IMR-90 (cell line): ENCODE data around the gene RPS25. TPM values are rescaled to one million over a fixed set of nuclear protein-coding genes. Genes with fewer than 3 reads are reported as not detected.

ENCODE experiments used
- ATAC-seq: fragments of 200-7000 bp; cut with Tn5 transposase; 2 replicates; pipeline ENCODE4 v1.9.1; 2020; ENCODE audit warnings: low read depth, mild to moderate bottlenecking, moderate library complexity
- Bru-seq: library from RNA; stranded (reverse); fragments of 400-500 nt; gene quantifications from one replicate; lab custom pipeline; 2021; lab: Mats Ljungman, UMichigan
- BruChase-seq, 2 experiments: library from RNA; stranded (reverse); fragments of 400-500 nt; gene quantifications; one replicate each; lab custom pipeline; 2021; lab: Mats Ljungman, UMichigan
- BruUV-seq: library from RNA; stranded (reverse); fragments of 400-500 nt; replicated peaks from 2 replicates; lab custom pipeline; 2021; lab: Mats Ljungman, UMichigan
- CTCF ChIA-PET: fragments of 300-600 bp; formaldehyde crosslinking; extraction: SDS; loops from one replicate; lab custom pipeline; 2021; ENCODE audit warnings: antibody characterized with exemption; lab: Yijun Ruan, JAX
- POLR2A ChIA-PET: fragments of 300-600 bp; sonication (Branson Sonifier 250); formaldehyde crosslinking; loops from one replicate; lab custom pipeline; 2022; ENCODE audit warnings: antibody characterized with exemption; ENCODE audit not compliant: unreplicated experiment; lab: Charles Lee
- DNase-seq: peaks from one replicate; pipeline ENCODE4 v3.0.0; 2013
- H2AFZ ChIP-seq: replicated peaks from 2 replicates; pipeline ENCODE3; 2013; ENCODE audit warnings: low read length, mild to moderate bottlenecking; ENCODE audit not compliant: poor library complexity
- H2AK5ac ChIP-seq: 2 replicates; pipeline ENCODE4 v1.6.1; 2013; ENCODE audit warnings: low read depth, low read length, inconsistent platforms
- H2AK9ac ChIP-seq: replicated peaks from 2 replicates; pipeline ENCODE3; 2013; ENCODE audit warnings: mild to moderate bottlenecking, low read depth, low read length, moderate library complexity; ENCODE audit not compliant: poor library complexity
- H2BK120ac ChIP-seq: 2 replicates; pipeline ENCODE4 v1.6.1; 2013; ENCODE audit warnings: low read depth, low read length, inconsistent platforms
- H2BK15ac ChIP-seq: 3 replicates; pipeline ENCODE4 v1.6.1; 2013; ENCODE audit warnings: low read depth, low read length, inconsistent platforms
- H2BK20ac ChIP-seq: 2 replicates; pipeline ENCODE4 v1.6.1; 2013; ENCODE audit warnings: low read depth, mild to moderate bottlenecking, inconsistent platforms, low read length, moderate library complexity
- H2BK5ac ChIP-seq: 2 replicates; pipeline ENCODE4 v1.6.1; 2013; ENCODE audit warnings: mild to moderate bottlenecking, low read depth, low read length, inconsistent platforms; ENCODE audit not compliant: poor library complexity, severe bottlenecking
- H3K14ac ChIP-seq: replicated peaks from 2 replicates; pipeline ENCODE4 v1.6.1; 2013; ENCODE audit warnings: low read depth, low read length, inconsistent platforms
- H3K18ac ChIP-seq: 2 replicates; pipeline ENCODE4 v1.6.1; 2013; ENCODE audit warnings: low read depth, low read length, control low read depth
- H3K23ac ChIP-seq: 2 replicates; pipeline ENCODE4 v1.6.1; 2013; ENCODE audit warnings: low read depth, low read length, inconsistent platforms
- H3K27ac ChIP-seq: 2 replicates; pipeline ENCODE4 v1.5.1; 2013; ENCODE audit warnings: mild to moderate bottlenecking, control low read depth, low read length; ENCODE audit not compliant: insufficient read depth
- H3K27me3 ChIP-seq: 2 replicates; pipeline ENCODE4 v1.6.1; 2013; ENCODE audit warnings: low read length; ENCODE audit not compliant: control insufficient read depth, insufficient read depth
- H3K36me3 ChIP-seq: 2 replicates; pipeline ENCODE4 v1.6.1; 2013; ENCODE audit warnings: low read length, mixed read lengths; ENCODE audit not compliant: control insufficient read depth, insufficient read depth
- H3K4ac ChIP-seq: 2 replicates; pipeline ENCODE4 v1.6.1; 2013; ENCODE audit warnings: low read depth, low read length, inconsistent platforms
- H3K4me1 ChIP-seq: 2 replicates; pipeline ENCODE4 v1.6.1; 2013; ENCODE audit warnings: low read length, mixed read lengths; ENCODE audit not compliant: control insufficient read depth, insufficient read depth
- H3K4me2 ChIP-seq: 2 replicates; pipeline ENCODE4 v1.6.1; 2013; ENCODE audit warnings: low read depth, mild to moderate bottlenecking, control low read depth, low read length, moderate library complexity
- H3K4me3 ChIP-seq: 2 replicates; pipeline ENCODE4 v1.5.1; 2013; ENCODE audit warnings: low read depth, mild to moderate bottlenecking, control low read depth, low read length, moderate library complexity; ENCODE audit not compliant: insufficient read depth
- H3K56ac ChIP-seq: 2 replicates; pipeline ENCODE4 v1.6.1; 2013; ENCODE audit warnings: low read length, inconsistent platforms; ENCODE audit not compliant: insufficient read depth; ENCODE audit errors: extremely low read depth
- H3K79me1 ChIP-seq, 2 experiments: 2 replicates each; pipeline ENCODE4 v1.6.1; 2013; ENCODE audit warnings: low read length in 2 of 2, inconsistent platforms in 1 of 2, low read depth in 1 of 2
- H3K9ac ChIP-seq: 2 replicates; pipeline ENCODE4 v1.6.1; 2013; ENCODE audit warnings: low read depth, low read length, control low read depth
- H3K9me1 ChIP-seq: 2 replicates; pipeline ENCODE4 v1.6.1; 2013; ENCODE audit warnings: low read length, inconsistent platforms; ENCODE audit not compliant: insufficient read depth
- H3K9me3 ChIP-seq: 2 replicates; pipeline ENCODE4 v1.6.1; 2013; ENCODE audit warnings: low read length; ENCODE audit not compliant: control insufficient read depth, insufficient read depth
- H4K20me1 ChIP-seq: 2 replicates; pipeline ENCODE4 v1.6.1; 2013; ENCODE audit warnings: low read length, inconsistent platforms; ENCODE audit not compliant: insufficient read depth
- H4K5ac ChIP-seq: 2 replicates; pipeline ENCODE4 v1.6.1; 2013; ENCODE audit warnings: mild to moderate bottlenecking, low read depth, low read length, control low read depth
- H4K8ac ChIP-seq, 2 experiments: 2 replicates each; pipeline ENCODE4 v1.6.1; 2013; ENCODE audit warnings: low read depth in 2 of 2, low read length in 2 of 2, control low read depth in 1 of 2, inconsistent platforms in 1 of 2
- H4K91ac ChIP-seq: 2 replicates; pipeline ENCODE4 v1.6.1; 2013; ENCODE audit warnings: low read depth, low read length, inconsistent platforms; ENCODE audit not compliant: insufficient read depth
- CHD1 ChIP-seq: IDR thresholded peaks from 2 replicates; pipeline ENCODE4 v1.6.1; 2012; ENCODE audit warnings: low read depth, low read length, improper control_type of control experiment
- CTCF ChIP-seq: conservative IDR thresholded peaks from 2 replicates; pipeline ENCODE4 v1.5.1; 2012; ENCODE audit warnings: mild to moderate bottlenecking, low read depth, low read length, improper control_type of control experiment
- MAZ ChIP-seq: IDR thresholded peaks from 2 replicates; pipeline ENCODE4 v1.6.1; 2012; ENCODE audit warnings: low read depth, mild to moderate bottlenecking, low read length, improper control_type of control experiment, moderate library complexity, borderline replicate concordance
- MXI1 ChIP-seq: IDR thresholded peaks from 2 replicates; pipeline ENCODE4 v1.6.1; 2012; ENCODE audit warnings: low read depth, mild to moderate bottlenecking, low read length, moderate library complexity, borderline replicate concordance
- NFE2L2 ChIP-seq: fragments of 150-350 bp; IDR thresholded peaks from 2 replicates; pipeline ENCODE4 v1.6.1; 2016; ENCODE audit warnings: low read depth, mild to moderate bottlenecking, low read length
- POLR2A ChIP-seq: IDR thresholded peaks from 2 replicates; pipeline ENCODE4 v1.6.1; 2012; ENCODE audit warnings: mild to moderate bottlenecking, low read depth, low read length
- RCOR1 ChIP-seq: IDR thresholded peaks from 2 replicates; pipeline ENCODE4 v1.6.1; 2012; ENCODE audit warnings: mild to moderate bottlenecking, low read length, improper control_type of control experiment; ENCODE audit not compliant: insufficient replicate concordance
- WGBS, 2 experiments: methylation state at CpG; one replicate each; pipeline versions ENCODE4 v1.1.5 to v1.1.7; 2013; ENCODE audit warnings: missing lambda C conversion rate in 2 of 2; ENCODE audit not compliant: insufficient read length in 1 of 2; ENCODE audit errors: extremely low coverage in 2 of 2; 5-methylcytosine and 5-hydroxymethylcytosine counted together
- dilution Hi-C: fragments of 300-500 bp; cut with HindIII; formaldehyde crosslinking; loops from one replicate; pipeline ENCODE4 v1.14.3; 2018; ENCODE audit warnings: low sequenced_read_pairs; ENCODE audit not compliant: unreplicated experiment
- in situ Hi-C: fragments of 300-500 bp; cut with MboI; formaldehyde crosslinking; loops from 3 replicates; pipeline ENCODE4 v1.14.3; 2019; ENCODE audit warnings: low sequenced_read_pairs, inconsistent platforms, mixed read lengths
- intact Hi-C: fragments of 100-400 bp; cut with micrococcal nuclease; formaldehyde crosslinking; loops from 2 replicates; pipeline ENCODE4 v1.10.0; 2022
- long read RNA-seq: library from polyadenylated mRNA; unstranded; transcript quantifications from one replicate; pipeline ENCODE4 v2.0.0, GENCODE V29; 2021; ENCODE audit not compliant: unreplicated experiment
- polyA plus RNA-seq, 3 experiments: library from polyadenylated mRNA; depleted of rRNA; stranded (reverse); fragments of >200 nt; gene quantifications; 2 replicates each; pipeline ENCODE4 v1.2.3, GENCODE V29; 2012; ENCODE audit warnings: low replicate concordance in 1 of 3
- total RNA-seq: library from RNA; depleted of rRNA; stranded (reverse); fragments of >200 nt; gene quantifications from 2 replicates; pipeline ENCODE4 v1.2.3, GENCODE V29; 2012; rRNA removed

The RPS25 gene
- total RNA-seq: 727 and 842 TPM in 2 replicates
- 905 and 1,237 TPM in 2 replicates for polyA plus RNA-seq (2012; rRNA removed)
- polyA plus RNA-seq (2012; cell fraction: cytosol; rRNA removed): 303 and 612 TPM in 2 replicates
- polyA plus RNA-seq (2012; cell fraction: nucleus; rRNA removed; ENCODE audit: low replicate concordance): 63.8 and 509 TPM in 2 replicates
- percentile 99 among the genes with signal in this experiment for Bru-seq, nascent RNA
- percentile 98 among the genes with signal in this experiment for BruChase-seq, experiment 1, labeled RNA remaining after a 6-hour chase
- percentile 98 among the genes with signal in this experiment for BruChase-seq, experiment 2, labeled RNA remaining after a 2-hour chase
- long read RNA-seq, transcript RPS25-202 (5 exons, 835 nt): major isoform, 359 of 749 reads
- long read RNA-seq, transcript RPS25-204 (3 exons, 1,462 nt): minor isoform, 343 of 749 reads
- long read RNA-seq, partial matches to known transcripts: 37 of 749 reads
- long read RNA-seq, other reads (novel, unspliced or antisense): 7 of 749 reads

DNA sequence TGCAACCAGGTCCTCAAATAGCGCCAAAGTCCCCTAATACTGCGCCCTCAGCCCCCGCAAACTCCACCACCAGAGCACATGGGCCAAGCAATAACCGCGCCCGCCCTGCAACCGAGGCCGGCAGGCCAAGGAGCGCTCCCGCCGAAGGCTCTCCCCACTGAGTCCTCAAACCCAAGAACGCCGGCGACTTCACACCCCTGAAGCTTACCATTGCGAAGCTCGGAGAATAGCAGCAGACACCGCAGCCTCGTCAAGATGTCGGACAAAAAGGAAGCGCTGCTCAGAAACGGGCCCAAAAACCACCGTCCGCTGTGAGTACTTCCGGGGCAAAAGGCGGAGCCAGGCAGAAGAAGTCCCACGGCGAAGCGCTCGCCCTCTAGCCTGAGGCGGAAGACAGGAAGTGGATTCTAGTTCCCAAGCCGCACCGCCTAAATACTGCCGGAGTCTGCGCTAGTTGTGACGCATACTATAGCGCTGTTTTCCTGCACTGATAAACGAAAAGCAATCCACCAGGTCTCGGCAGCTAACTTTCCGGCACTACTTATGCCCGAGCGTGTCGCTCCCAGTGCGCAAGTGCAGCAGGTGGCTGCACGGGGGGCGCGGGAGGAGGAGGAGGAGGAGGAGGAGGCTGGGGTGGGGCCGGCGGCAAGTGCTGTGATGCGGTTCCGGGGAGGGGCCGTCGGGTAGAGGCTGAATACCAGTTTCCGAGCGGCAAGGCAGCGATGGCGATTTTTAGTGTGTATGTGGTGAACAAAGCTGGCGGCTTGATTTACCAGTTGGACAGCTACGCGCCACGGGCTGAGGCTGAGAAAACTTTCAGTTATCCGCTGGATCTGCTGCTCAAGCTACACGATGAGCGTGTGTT lies at the start of gene RPS25, which contains the start of gene TRAPPC4:
TSS of gene RPS25 (minus strand) at position 270 of the 865 bp plus-strand sequence. CDS start at position 211, 59 bp downstream.
TSS of gene TRAPPC4 (plus strand) at position 693 of the 865 bp plus-strand sequence. CDS start at position 723, 30 bp downstream.
- Histone ChIP-seq H2BK5ac (peak within 1 kb of the TSS; percentile 90), H4K8ac (peak within 1 kb of the TSS; percentile 89 to 100), H3K14ac (peak within 1 kb of the TSS; percentile 100), H2BK15ac (peak within 1 kb of the TSS; percentile 81; the same call in 1 of the 3 replicates), H3K4ac (peak within 1 kb of the TSS; percentile 97), H3K79me1 (peaks cover 18 to 64% of the 10 kb centered on the region in 2 experiments), H3K27me3 (no peaks in the 10 kb centered on the region), H2BK120ac (peak within 1 kb of the TSS; percentile 79; the same call in 1 of the 2 replicates), H3K36me3 (peaks cover 33% of the 10 kb centered on the region), H4K5ac (peak within 1 kb of the TSS; percentile 98), H3K27ac (peak within 1 kb of the TSS; percentile 88), H3K9me1 (peaks cover 3% of the 10 kb centered on the region; the same call in 1 of the 2 replicates), H3K23ac (peak within 1 kb of the TSS; percentile 98), H3K56ac (peak within 1 kb of the TSS; percentile 89), H3K4me3 (peak within 1 kb of the TSS; percentile 90), H2AK5ac (peak within 1 kb of the TSS; percentile 96), H4K91ac (peak within 1 kb of the TSS; percentile 96), H3K4me1 (peaks cover 5% of the 10 kb centered on the region), H2AFZ (peak within 1 kb of the TSS; percentile 100), H2BK20ac (peak within 1 kb of the TSS; percentile 74; the same call in 1 of the 2 replicates), H3K9ac (peak within 1 kb of the TSS; percentile 96), H3K18ac (peak within 1 kb of the TSS; percentile 75), H2AK9ac (peak within 1 kb of the TSS; percentile 99), H3K9me3 (no peaks in the 10 kb centered on the region), H4K20me1 (peaks cover 37% of the 10 kb centered on the region), H3K4me2 (peak within 1 kb of the TSS; percentile 89)
- ATAC-seq (peak; percentile 93), DNase-seq (peak; percentile 95)
- POLR2A ChIA-PET: interaction anchor here (0.7 kb wide), 1 partner anchor 13 kb away, joined by 3 read pairs; no protein-coding TSS in a partner anchor
- dilution Hi-C loops (no loop called here), intact Hi-C loops (no loop called here), in situ Hi-C loops (no loop called here)
- CTCF ChIA-PET: no interaction called here
- 0 out of 2 replicates have a peak, but pooled peaks have one; percentile 2 for TF ChIP-seq CTCF
- TF ChIP-seq CHD1: no peak
- TF ChIP-seq NFE2L2: no peak
- TF ChIP-seq MXI1: 0 out of 2 replicates have a peak, but pooled peaks have one; percentile 5
- TF ChIP-seq RCOR1: peak; percentile 90
- TF ChIP-seq MAZ: peak; percentile 85; the same call in 1 of the 2 replicates
- TF ChIP-seq POLR2A: peak; percentile 89
- 0% methylated on average over 42 of the region's 63 CpGs; no CpG with 5 or more reads in 1 of the 2 experiments for WGBS, 2 experiments
- no TSS peak for BruUV-seq
